Hepatocyte (in vitro differentiated cells): ENCODE data around the gene TPRG1L.

Experiments used
- CTCF ChIP-seq: fragments of 200-600 bp; sonication (generic); IDR thresholded peaks from 2 replicates; pipeline ENCODE4 v1.5.1; 2016; ENCODE audit warnings: antibody characterized with exemption, mild to moderate bottlenecking; ENCODE audit not compliant: poor library complexity
- EZH2 ChIP-seq: fragments of 200-600 bp; sonication (generic); IDR thresholded peaks from 2 replicates; pipeline ENCODE4 v1.6.1; 2016; ENCODE audit warnings: antibody characterized with exemption, mild to moderate bottlenecking, borderline replicate concordance
- EZH2phosphoT487 ChIP-seq: fragments of 200-600 bp; sonication (generic); IDR thresholded peaks from one replicate; pipeline ENCODE4 v1.6.1; 2018; ENCODE audit warnings: antibody characterized with exemption, mild to moderate bottlenecking, low read depth, moderate library complexity; ENCODE audit not compliant: unreplicated experiment, severe bottlenecking

- TF ChIP-seq CTCF (no peak), EZH2 (no peak), EZH2phosphoT487 (no peak)
These were observed 31.8 kb downstream of the TPRG1L start for GRCh38 chr1:3656450-3657095.
